Prostate gland (tissue), 2 donors: ENCODE results near the gene SLC38A3.

ENCODE experiments used
- CTCF ChIP-seq, 4 experiments: fragments of 200-600 bp in 2 of 4; fragments of 450-650 bp in 2 of 4; sonication (generic) in 2 of 4; IDR thresholded peaks; 1 replicate in 3 of 4; 2 replicates in 1 of 4; pipeline ENCODE4 v1.5.1; 2016 to 2019; ENCODE audit warnings: antibody characterized with exemption in 4 of 4, mild to moderate bottlenecking in 2 of 4, moderate library complexity in 2 of 4
- POLR2A ChIP-seq: fragments of 450-650 bp; IDR thresholded peaks from one replicate; pipeline ENCODE4 v1.6.1; 2016; ENCODE audit warnings: antibody characterized with exemption, mild to moderate bottlenecking

GRCh38 chr3:50167069-50167840 lies 37.8 kb upstream of the SLC38A3 start:
- TF ChIP-seq CTCF (IDR thresholded peaks at IDR 0.05) (no peak), POLR2A (no peak)
